Measurements from ENCODE around the gene AARSD1.
"Not testable (repeated sequence)": the region's sequence is repeated elsewhere in the genome, so short reads cannot be mapped to it uniquely, and the experiment has no call there.

DNA sequence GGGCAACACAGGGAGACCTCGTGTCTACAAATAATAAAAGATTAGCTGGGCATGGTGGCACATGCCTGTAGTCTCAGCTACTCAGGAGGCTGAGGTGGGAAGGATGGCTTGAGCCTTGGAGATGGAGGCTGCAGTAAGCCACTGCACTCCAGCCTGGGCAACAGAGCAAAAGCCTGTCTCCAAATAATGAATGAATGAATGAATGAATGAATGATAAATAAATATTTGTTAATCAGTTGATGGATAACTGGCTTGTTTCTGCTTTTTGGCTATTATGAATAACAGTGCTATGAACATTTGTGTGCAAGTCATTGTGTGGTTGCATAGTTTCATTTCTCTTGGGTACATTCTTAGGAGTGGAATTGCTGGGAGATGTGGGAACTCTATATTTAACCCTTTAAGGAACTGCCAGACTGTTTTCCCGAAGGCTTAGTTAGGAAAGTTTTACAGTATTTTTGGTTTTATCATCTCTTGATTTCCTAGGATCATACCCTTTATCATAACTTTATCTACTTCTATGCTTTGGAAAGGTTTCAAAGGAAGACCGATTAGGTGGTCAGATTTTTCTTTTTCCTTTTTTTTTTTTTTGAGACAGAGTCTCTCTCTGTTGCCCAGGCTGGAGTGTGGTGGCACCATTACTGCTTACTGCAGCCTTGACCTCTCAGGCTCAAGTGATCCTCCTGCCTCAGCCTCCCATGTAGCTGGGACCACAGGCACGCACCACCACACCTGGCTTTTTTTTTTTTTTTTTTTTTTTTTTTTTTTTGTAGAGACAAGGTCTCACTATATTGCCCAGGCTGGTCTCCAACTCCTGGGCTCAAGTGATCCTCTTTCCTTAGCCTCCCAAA is 47.6 kb downstream of the AARSD1 start:
- TF ChIP-seq, protein P1, sequence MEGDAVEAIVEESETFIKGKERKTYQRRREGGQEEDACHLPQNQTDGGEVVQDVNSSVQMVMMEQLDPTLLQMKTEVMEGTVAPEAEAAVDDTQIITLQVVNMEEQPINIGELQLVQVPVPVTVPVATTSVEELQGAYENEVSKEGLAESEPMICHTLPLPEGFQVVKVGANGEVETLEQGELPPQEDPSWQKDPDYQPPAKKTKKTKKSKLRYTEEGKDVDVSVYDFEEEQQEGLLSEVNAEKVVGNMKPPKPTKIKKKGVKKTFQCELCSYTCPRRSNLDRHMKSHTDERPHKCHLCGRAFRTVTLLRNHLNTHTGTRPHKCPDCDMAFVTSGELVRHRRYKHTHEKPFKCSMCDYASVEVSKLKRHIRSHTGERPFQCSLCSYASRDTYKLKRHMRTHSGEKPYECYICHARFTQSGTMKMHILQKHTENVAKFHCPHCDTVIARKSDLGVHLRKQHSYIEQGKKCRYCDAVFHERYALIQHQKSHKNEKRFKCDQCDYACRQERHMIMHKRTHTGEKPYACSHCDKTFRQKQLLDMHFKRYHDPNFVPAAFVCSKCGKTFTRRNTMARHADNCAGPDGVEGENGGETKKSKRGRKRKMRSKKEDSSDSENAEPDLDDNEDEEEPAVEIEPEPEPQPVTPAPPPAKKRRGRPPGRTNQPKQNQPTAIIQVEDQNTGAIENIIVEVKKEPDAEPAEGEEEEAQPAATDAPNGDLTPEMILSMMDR (conservative IDR thresholded peaks at IDR 0.05; ENCODE audit: low read depth in 2 of 2), result not testable (repeated sequence)
- TF ChIP-seq, protein P2, sequence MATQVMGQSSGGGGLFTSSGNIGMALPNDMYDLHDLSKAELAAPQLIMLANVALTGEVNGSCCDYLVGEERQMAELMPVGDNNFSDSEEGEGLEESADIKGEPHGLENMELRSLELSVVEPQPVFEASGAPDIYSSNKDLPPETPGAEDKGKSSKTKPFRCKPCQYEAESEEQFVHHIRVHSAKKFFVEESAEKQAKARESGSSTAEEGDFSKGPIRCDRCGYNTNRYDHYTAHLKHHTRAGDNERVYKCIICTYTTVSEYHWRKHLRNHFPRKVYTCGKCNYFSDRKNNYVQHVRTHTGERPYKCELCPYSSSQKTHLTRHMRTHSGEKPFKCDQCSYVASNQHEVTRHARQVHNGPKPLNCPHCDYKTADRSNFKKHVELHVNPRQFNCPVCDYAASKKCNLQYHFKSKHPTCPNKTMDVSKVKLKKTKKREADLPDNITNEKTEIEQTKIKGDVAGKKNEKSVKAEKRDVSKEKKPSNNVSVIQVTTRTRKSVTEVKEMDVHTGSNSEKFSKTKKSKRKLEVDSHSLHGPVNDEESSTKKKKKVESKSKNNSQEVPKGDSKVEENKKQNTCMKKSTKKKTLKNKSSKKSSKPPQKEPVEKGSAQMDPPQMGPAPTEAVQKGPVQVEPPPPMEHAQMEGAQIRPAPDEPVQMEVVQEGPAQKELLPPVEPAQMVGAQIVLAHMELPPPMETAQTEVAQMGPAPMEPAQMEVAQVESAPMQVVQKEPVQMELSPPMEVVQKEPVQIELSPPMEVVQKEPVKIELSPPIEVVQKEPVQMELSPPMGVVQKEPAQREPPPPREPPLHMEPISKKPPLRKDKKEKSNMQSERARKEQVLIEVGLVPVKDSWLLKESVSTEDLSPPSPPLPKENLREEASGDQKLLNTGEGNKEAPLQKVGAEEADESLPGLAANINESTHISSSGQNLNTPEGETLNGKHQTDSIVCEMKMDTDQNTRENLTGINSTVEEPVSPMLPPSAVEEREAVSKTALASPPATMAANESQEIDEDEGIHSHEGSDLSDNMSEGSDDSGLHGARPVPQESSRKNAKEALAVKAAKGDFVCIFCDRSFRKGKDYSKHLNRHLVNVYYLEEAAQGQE (IDR thresholded peaks at IDR 0.05; ENCODE audit: unreplicated experiment), result not testable (repeated sequence)
- TF ChIP-seq EZH2 (IDR thresholded peaks at IDR 0.05; ENCODE audit: low read depth, unreplicated experiment); NANOG (IDR thresholded peaks at IDR 0.05; ENCODE audit: borderline replicate concordance); POLR2AphosphoS5 (IDR thresholded peaks at IDR 0.05; ENCODE audit: low read depth); EZH2phosphoT487 (IDR thresholded peaks at IDR 0.05; ENCODE audit: unreplicated experiment); JUNB (IDR thresholded peaks at IDR 0.05; ENCODE audit: unreplicated experiment); CREB1 (CRISPR knock-in tag; IDR thresholded peaks at IDR 0.05; ENCODE audit: low read depth); ZNF331 (CRISPR knock-in tag; IDR thresholded peaks at IDR 0.05; ENCODE audit: low read depth); ZNF114 (CRISPR knock-in tag; IDR thresholded peaks at IDR 0.05): not testable (repeated sequence)
- TF ChIP-seq, protein P3, sequence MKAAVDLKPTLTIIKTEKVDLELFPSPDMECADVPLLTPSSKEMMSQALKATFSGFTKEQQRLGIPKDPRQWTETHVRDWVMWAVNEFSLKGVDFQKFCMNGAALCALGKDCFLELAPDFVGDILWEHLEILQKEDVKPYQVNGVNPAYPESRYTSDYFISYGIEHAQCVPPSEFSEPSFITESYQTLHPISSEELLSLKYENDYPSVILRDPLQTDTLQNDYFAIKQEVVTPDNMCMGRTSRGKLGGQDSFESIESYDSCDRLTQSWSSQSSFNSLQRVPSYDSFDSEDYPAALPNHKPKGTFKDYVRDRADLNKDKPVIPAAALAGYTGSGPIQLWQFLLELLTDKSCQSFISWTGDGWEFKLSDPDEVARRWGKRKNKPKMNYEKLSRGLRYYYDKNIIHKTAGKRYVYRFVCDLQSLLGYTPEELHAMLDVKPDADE (IDR thresholded peaks at IDR 0.05), result not testable (repeated sequence)

Measured in GM23338 (cell line).